Measurements from ENCODE around the gene DSPP.

Gene DSPP

DNA sequence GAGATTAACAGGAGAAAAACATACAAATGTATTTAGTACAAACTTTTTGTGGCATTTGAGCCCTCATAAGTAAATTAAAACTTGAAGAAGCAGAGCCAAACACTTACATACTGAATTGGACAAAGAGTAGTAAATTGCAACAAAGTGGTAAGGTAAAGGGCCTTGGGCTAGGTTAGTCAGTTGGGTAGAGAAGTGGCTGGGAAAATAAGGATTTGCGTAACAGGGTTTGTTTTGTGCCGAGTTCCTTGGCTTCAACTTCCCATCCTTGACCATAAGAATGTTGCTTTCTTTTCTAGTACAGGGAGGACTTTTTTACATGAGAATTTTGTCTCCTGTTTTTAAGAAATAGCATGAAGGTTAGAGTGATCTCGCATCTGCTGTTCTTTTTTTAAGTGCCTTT, 33.3 kb upstream of the DSPP start:
- no peaks in the 10 kb centered on the region for H3K79me2 ChIP-seq (ENCODE audit: control insufficient read depth, low read length)
- TF ChIP-seq EZH2phosphoT487 (IDR thresholded peaks at IDR 0.05; ENCODE audit: borderline replicate concordance, low read length), result no peak
- TF ChIP-seq, protein P1, sequence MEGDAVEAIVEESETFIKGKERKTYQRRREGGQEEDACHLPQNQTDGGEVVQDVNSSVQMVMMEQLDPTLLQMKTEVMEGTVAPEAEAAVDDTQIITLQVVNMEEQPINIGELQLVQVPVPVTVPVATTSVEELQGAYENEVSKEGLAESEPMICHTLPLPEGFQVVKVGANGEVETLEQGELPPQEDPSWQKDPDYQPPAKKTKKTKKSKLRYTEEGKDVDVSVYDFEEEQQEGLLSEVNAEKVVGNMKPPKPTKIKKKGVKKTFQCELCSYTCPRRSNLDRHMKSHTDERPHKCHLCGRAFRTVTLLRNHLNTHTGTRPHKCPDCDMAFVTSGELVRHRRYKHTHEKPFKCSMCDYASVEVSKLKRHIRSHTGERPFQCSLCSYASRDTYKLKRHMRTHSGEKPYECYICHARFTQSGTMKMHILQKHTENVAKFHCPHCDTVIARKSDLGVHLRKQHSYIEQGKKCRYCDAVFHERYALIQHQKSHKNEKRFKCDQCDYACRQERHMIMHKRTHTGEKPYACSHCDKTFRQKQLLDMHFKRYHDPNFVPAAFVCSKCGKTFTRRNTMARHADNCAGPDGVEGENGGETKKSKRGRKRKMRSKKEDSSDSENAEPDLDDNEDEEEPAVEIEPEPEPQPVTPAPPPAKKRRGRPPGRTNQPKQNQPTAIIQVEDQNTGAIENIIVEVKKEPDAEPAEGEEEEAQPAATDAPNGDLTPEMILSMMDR (IDR thresholded peaks at IDR 0.05; ENCODE audit: low read depth, low read length, poor library complexity, severe bottlenecking), result no peak
- H3K27ac ChIP-seq (ENCODE audit: low read depth, low read length), result no peak overlapping the region

DNA sequence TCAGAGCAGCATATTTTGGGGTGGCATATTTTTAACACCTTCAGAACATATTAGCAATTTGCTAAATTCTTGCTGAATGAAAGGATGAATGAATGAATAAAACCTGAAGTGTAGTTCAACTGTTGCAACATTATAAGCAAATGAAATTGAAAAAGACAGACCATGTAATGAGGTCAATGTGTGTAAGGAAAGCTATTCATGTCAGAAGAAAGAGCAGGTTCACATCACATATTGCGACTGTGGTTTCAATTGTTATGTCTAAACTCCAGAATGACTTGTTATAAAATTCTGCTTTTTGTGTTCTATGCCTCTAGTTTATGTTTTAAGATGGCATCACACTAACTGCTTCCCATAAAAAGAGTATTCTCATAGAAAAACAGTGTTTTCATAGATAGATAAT, 32.9 kb upstream of the DSPP start:
- TF ChIP-seq, protein P1 (IDR thresholded peaks at IDR 0.05; ENCODE audit: low read depth, low read length, poor library complexity, severe bottlenecking), result no peak
- no peak for TF ChIP-seq EZH2phosphoT487 (IDR thresholded peaks at IDR 0.05; ENCODE audit: borderline replicate concordance, low read length)

More for the DNA sequence above, 33.3 kb upstream of the DSPP start:
- Histone ChIP-seq H3K4me1 (ENCODE audit: control insufficient read depth, low read length) (no peaks in the 10 kb centered on the region), H4K20me1 (ENCODE audit: control insufficient read depth, insufficient read depth, low read depth, low read length) (no peaks in the 10 kb centered on the region), H3K9me2 (replicated peaks; ENCODE audit: control insufficient read depth, low read length) (no peaks in the 10 kb centered on the region), H3K27me3 (ENCODE audit: control insufficient read depth, low read length) (no peaks in the 10 kb centered on the region; the same call in 1 of the 2 replicates), H3K4me2 (ENCODE audit: low read length) (no peak overlapping the region), H3K4me3 (ENCODE audit: low read length) (no peak overlapping the region), H3K36me3 (ENCODE audit: control insufficient read depth, low read length) (no peaks in the 10 kb centered on the region), H3K9me3 (ENCODE audit: control insufficient read depth, insufficient read depth, low read length) (no peaks in the 10 kb centered on the region), H3F3A (ENCODE audit: control insufficient read depth, insufficient read depth) (no peaks in the 10 kb centered on the region)

DNA sequence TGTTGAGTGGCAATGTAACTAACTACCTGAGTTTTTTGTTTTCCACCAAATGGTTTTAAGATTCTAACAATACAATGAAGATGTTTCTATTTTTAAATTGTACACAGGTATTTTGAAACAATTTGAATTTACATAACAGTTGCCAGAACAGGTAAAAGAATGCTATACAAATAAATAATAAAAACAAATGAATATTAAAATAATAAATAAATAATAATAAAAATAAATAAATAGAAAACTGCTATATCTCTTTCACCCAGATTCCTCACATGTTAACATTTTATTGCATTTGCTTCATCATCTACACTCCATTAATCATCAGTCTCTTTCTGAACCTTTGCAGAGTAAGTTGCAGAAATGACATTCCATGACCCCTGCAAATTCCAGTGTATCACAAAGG, 32.3 kb upstream of the DSPP start:
- no peak overlapping the region for H3K27ac ChIP-seq (ENCODE audit: low read depth, low read length)

More for the DNA sequence above, 32.9 kb upstream of the DSPP start:
- Histone ChIP-seq H3K27me3 (ENCODE audit: control insufficient read depth, low read length) (no peaks in the 10 kb centered on the region; the same call in 1 of the 2 replicates), H3K4me1 (ENCODE audit: control insufficient read depth, low read length) (no peaks in the 10 kb centered on the region), H4K20me1 (ENCODE audit: control insufficient read depth, insufficient read depth, low read depth, low read length) (no peaks in the 10 kb centered on the region), H3F3A (ENCODE audit: control insufficient read depth, insufficient read depth) (no peaks in the 10 kb centered on the region), H3K4me2 (ENCODE audit: low read length) (no peak overlapping the region), H3K36me3 (ENCODE audit: control insufficient read depth, low read length) (no peaks in the 10 kb centered on the region), H3K79me2 (ENCODE audit: control insufficient read depth, low read length) (no peaks in the 10 kb centered on the region), H3K4me3 (ENCODE audit: low read length) (no peak overlapping the region), H3K27ac (ENCODE audit: low read depth, low read length) (no peak overlapping the region), H3K9me3 (ENCODE audit: control insufficient read depth, insufficient read depth, low read length) (no peaks in the 10 kb centered on the region), H3K9me2 (replicated peaks; ENCODE audit: control insufficient read depth, low read length) (no peaks in the 10 kb centered on the region)

More for the DNA sequence above, 32.3 kb upstream of the DSPP start:
- Histone ChIP-seq H4K20me1 (ENCODE audit: control insufficient read depth, insufficient read depth, low read depth, low read length) (no peaks in the 10 kb centered on the region), H3K36me3 (ENCODE audit: control insufficient read depth, low read length) (no peaks in the 10 kb centered on the region), H3K79me2 (ENCODE audit: control insufficient read depth, low read length) (no peaks in the 10 kb centered on the region), H3K4me1 (ENCODE audit: control insufficient read depth, low read length) (no peaks in the 10 kb centered on the region), H3F3A (ENCODE audit: control insufficient read depth, insufficient read depth) (no peaks in the 10 kb centered on the region), H3K9me2 (replicated peaks; ENCODE audit: control insufficient read depth, low read length) (no peaks in the 10 kb centered on the region), H3K4me3 (ENCODE audit: low read length) (no peak overlapping the region), H3K4me2 (ENCODE audit: low read length) (no peak overlapping the region), H3K9me3 (ENCODE audit: control insufficient read depth, insufficient read depth, low read length) (no peaks in the 10 kb centered on the region), H3K27me3 (ENCODE audit: control insufficient read depth, low read length) (no peaks in the 10 kb centered on the region)
- no peak for TF ChIP-seq EZH2phosphoT487 (IDR thresholded peaks at IDR 0.05; ENCODE audit: borderline replicate concordance, low read length)
- TF ChIP-seq, protein P1 (IDR thresholded peaks at IDR 0.05; ENCODE audit: low read depth, low read length, poor library complexity, severe bottlenecking), result no peak

All from DOHH2 (cell line).